GM12873 (cell line): ENCODE data around the gene STX8.

Experiments used
- CTCF ChIP-seq: IDR thresholded peaks from 2 replicates; pipeline ENCODE4 v1.5.1; 2012; ENCODE audit warnings: low read depth, mild to moderate bottlenecking, moderate library complexity, low read length, control low read depth; ENCODE audit not compliant: insufficient read depth; ENCODE audit errors: missing control alignments

Gene STX8

DNA sequence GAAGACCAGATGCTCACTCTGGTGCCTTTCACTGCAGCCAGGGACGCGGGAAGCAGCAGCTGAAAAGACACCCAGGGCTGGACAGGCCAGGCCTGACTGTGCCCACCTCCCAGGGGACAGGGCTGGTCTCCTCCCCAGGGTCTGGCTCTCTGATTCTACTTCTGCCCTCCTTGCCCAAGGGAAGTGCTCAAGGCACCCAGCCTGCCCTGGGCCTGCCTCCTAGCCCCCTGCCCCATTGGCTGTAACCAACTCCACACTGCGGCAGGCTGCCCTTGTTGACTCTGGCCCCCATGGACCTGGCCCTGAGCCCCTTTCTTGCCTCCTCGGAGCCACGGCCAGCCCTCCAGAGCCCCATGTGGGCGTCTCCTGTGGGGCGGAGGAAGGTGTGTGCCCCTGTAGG, 341.9 kb downstream of the STX8 start:
- TF ChIP-seq CTCF = no peak

- no peak for TF ChIP-seq CTCF
These were observed 342.4 kb downstream of the STX8 start for GRCh38 chr17:9233271-9233599.

GRCh38 chr17:9232591-9233270, 342.9 kb downstream of the STX8 start:
- TF ChIP-seq CTCF = no peak

DNA sequence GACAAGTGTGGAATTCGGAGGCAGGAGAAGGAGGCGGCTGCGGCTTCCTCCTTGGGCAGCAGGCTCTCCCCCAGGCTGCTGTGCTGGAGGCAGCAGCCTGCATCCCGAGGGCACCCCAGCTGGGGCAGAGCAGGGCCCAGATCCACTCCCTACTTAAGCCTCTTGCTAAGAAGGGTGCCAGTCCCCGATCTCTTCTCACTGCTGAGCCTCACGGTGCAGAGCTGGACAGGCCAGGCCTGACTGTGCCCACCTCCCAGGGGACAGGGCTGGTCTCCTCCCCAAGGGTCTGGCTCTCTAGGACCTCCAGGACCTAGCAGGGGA, 343.5 kb downstream of the STX8 start:
- TF ChIP-seq CTCF = no peak

GRCh38 chr17:9231449-9232154, 344.0 kb downstream of the STX8 start:
- no peak for TF ChIP-seq CTCF

GRCh38 chr17:9230861-9231260, 344.8 kb downstream of the STX8 start:
- TF ChIP-seq CTCF = no peak

DNA sequence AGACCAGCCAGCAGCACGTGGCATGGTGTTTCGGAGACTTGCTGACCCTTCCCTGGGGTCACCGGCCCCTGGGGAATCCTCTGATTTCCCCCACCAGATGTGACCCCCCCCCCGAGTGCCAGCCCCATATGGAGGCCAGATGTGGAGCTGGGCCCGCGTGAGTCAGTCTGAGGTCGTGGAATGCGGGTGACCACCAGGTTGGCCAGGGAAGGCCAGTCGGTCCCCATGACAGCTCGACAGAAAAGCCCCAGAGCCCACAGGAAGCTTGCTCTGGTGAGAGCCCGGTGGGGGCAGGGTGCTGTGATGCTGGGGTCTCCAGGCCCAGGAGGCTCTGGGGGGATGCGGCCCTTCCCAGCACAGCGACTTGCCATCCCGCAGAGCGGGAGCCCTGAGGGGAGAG, 345.3 kb downstream of the STX8 start:
- no peak for TF ChIP-seq CTCF
